ENCODE results near the gene GAGE10.

DNA sequence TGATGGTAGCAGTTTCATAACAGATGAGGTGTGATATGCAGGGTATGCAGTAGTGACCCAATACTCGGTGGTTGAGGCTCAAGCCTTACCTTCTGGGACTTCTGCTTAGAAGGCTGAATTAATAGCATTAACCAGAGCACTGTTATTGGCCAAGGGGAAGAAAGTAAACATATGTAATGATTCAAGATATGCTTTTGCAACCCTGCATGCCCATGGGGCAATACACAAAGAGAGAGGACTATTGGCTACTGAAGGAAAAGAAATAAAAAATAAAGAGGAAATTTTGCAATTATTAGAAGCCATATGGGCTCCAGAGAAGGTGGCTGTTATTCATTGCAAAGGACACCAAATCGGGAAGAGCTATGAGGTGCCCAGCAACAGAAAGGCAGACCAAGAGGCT is 8.7 kb downstream of the GAGE10 start:
- TF ChIP-seq, protein P1, sequence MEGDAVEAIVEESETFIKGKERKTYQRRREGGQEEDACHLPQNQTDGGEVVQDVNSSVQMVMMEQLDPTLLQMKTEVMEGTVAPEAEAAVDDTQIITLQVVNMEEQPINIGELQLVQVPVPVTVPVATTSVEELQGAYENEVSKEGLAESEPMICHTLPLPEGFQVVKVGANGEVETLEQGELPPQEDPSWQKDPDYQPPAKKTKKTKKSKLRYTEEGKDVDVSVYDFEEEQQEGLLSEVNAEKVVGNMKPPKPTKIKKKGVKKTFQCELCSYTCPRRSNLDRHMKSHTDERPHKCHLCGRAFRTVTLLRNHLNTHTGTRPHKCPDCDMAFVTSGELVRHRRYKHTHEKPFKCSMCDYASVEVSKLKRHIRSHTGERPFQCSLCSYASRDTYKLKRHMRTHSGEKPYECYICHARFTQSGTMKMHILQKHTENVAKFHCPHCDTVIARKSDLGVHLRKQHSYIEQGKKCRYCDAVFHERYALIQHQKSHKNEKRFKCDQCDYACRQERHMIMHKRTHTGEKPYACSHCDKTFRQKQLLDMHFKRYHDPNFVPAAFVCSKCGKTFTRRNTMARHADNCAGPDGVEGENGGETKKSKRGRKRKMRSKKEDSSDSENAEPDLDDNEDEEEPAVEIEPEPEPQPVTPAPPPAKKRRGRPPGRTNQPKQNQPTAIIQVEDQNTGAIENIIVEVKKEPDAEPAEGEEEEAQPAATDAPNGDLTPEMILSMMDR (IDR thresholded peaks at IDR 0.05): no peak
- TF ChIP-seq EZH2 (IDR thresholded peaks at IDR 0.05): no peak
